SIG-M5 (cell line): ENCODE measurements around the gene RTF1.
"Not testable (repeated sequence)": the region's sequence is repeated elsewhere in the genome, so short reads cannot be mapped to it uniquely, and the experiment has no call there.

Experiments used
- DNase-seq: peaks from one replicate; lab custom pipeline; 2025; lab: John Stamatoyannopoulos, UW

Gene RTF1

DNA sequence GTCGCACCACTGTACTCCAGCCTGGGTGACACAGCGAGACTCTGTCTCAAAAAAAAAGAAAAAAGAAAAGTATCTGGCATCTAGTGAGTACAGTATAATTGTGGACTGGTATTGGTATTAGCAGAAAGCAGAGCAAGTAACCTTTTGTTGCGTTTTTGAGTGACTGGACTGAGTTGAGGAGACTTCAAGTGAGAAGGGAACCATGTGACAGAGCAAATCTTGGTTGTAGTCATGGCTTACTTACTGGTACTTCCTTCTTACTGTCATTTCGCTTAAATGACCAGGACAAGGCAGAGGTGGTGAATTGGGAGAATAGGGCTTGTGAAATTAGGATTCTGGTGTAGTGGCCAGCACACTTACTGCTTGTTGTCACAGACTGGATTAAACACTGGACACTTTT lies 20.6 kb downstream of the RTF1 start:
- no peak for DNase-seq

- DNase-seq, result no peak
Measured at GRCh38 chr15:41438206-41438605, 21.3 kb downstream of the RTF1 start.

DNA sequence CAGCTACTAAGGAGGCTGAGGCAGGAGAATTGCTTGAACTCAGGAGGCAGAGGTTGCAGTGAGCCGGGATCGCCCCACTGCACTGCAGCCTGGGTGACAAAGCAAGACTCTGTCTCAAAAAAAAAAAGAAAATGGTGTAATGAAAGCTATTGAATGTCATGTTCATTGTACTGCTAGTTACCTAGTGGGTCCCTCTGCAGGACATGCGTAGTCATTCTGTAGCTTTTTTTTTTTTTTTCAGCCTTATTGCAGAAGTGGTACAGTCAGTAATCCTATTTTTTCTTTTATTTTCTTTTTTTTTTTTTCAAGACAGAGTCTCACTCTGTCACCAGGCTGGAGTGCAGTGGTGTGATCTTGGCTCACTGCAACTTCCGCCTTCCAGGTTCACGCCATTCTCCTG lies 21.9 kb downstream of the RTF1 start:
- not testable (repeated sequence) for DNase-seq

GRCh38 chr15:41443275-41443674 lies 26.4 kb downstream of the RTF1 start:
- no peak for DNase-seq

- no peak for DNase-seq
Measured at GRCh38 chr15:41445399-41445798, 28.5 kb downstream of the RTF1 start.

- no peak for DNase-seq
Measured at GRCh38 chr15:41462084-41462795, 45.3 kb downstream of the RTF1 start.

- no peak for DNase-seq
Measured at GRCh38 chr15:41464889-41465580, 48.1 kb downstream of the RTF1 start.

GRCh38 chr15:41465822-41466421 lies 49.0 kb downstream of the RTF1 start:
- no peak for DNase-seq

GRCh38 chr15:41466711-41467110 lies 49.8 kb downstream of the RTF1 start:
- DNase-seq, result no peak

GRCh38 chr15:41469644-41470043 lies 52.7 kb downstream of the RTF1 start:
- DNase-seq, result not testable (repeated sequence)

GRCh38 chr15:41473418-41473817 lies 56.5 kb downstream of the RTF1 start:
- no peak for DNase-seq

DNA sequence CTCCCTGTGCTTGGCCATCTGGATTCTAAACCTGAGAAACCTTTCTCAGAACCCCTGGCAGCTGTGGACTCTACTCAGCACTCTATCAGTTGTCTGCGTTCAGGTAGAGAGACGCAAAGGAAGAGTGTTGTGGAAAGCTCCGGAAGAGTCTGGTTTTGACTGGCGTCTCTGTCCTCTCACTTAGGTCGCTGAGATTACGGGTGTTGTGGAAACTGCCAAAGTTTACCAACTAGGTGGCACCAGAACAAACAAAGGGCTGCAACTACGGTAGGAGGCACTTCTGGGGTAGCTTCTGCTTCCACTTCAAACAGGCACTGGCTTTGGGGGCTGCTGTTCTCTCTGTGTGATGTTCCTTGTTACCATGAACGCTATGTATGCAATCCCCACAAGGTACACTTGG lies 57.5 kb downstream of the RTF1 start:
- DNase-seq, result no peak

DNA sequence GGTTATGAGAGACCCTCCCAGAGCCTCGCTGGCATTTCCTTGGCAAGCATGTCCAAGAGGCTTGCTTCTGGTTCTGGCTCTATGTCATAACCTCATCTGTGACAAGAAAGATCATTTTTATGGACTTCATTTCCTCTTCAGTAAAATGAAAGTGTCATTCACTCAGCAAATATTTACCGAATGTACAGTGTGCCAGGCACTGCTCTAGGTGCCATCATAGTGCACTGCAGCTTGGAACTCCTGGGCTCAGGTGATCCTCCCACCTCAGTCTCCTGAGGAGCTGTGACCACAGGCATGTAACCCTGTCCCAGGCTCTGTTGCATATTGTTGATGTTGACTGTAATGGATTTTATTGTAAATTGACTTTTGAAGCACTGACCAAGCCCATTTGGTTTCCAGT lies 58.0 kb downstream of the RTF1 start:
- DNase-seq, result no peak

- DNase-seq, result no peak
Measured at GRCh38 chr15:41476416-41477048, 59.6 kb downstream of the RTF1 start.

DNA sequence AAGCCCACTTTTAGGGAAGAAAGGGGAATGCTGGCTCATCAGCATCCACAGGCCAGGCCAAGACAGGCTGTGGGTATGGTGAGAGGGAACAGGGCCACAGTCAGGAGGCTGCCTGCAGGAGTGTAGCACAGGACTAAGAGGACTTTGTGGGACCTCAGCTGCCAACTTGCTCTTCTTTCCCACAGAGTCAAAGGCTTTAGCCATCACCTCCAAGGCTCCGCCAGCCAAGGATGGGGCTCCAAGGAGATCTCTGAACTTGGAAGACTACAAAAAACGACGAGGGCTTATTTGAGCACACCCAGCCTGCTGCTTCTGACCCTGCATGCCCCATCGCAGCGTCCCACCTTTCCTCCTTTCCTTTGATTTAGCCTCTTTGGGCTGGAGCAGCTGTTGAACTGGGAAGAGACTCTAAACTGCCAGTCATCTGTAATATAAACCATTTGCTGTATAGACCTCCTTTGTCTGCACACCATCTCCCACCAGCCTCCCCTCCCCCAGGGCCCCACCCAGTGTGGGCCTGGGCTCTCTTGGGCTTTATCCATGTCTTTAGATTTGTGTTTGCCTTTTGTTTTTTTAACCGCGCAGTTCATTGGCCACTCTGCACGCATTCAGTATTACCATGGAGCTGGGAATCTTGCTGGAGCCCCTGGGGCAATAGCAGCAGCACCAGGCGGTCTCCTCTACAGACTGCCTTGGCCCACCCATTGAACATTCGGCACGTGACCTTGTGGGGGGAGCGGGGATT lies 63.7 kb downstream of the RTF1 start:
- DNase-seq, result no peak

GRCh38 chr15:41482110-41482877 lies 65.4 kb downstream of the RTF1 start:
- no peak for DNase-seq

DNA sequence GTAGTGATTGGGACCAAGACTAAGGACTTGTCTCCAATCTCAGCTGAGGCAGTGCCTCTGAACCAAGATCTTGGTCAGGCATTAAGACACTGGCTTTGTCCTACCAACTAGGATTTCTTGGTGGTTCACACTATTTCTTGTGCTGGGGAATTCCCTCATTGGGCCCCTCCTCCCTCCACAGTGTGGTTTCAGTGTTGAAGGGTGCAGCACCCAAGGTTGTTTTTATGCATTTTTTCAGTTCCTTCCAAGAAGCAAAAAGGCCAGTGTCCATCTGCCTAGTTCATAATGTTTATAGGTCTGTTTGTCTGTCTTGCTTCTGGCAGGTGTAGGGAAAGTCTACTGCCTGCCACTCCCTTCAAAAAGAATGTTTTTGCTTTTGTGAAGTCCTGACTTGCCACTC lies 66.2 kb downstream of the RTF1 start:
- DNase-seq, result no peak

- no peak for DNase-seq
Measured at GRCh38 chr15:41483519-41483918, 66.6 kb downstream of the RTF1 start.

DNA sequence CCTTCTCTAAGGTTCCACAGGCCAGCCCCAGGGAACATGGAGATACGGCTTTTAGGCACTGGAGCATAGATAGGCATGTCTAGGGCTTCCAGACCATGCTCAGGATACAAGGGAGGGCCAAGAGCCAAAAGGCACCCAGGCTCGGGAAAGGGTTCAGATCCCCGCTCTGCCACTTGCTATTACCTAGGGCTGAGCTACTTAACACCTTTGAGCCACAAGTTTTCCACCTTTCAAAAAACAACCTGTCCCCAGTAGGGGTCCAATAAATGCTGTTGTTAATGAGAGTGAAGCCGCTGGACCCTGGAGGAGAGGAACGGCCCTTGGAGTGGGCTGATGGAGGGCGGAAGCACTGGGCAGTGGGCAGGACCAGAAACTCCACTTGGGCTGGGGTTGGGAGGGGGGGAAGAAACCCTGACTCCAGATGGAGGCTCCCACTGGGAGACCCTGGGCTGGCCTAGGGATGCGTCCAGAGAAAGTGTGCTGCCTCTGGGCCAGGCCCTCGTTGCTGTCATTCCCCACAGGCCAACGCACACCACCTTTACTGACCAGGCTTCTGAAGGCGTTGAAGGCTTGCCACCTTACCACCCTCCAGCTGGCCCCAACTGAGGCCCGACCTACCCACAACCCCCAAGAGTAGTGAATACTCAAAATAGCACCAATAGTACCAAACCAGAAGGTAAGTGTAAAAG lies 68.2 kb downstream of the RTF1 start:
- no peak for DNase-seq

GRCh38 chr15:41486286-41486685 lies 69.4 kb downstream of the RTF1 start:
- no peak for DNase-seq

DNA sequence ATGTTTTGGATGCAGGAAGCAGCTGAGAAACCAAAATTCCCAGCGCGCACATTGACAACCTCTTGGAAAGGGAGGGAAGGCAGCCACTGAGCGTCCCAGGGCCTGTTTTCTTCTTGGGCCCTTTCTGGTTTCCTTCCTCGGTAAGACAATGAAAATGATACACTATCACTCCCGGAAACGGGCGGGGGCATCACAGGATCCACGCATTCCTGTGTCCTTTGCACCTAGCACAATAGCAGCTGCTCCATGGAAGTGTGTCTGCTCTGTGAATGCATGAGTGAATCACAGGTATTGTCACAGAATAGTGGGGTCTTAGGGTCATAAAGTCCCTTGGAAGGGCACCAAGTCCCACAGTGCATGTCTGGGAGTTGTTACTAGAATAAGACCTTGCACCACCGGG lies 70.5 kb downstream of the RTF1 start:
- no peak for DNase-seq
